Measurements from ENCODE around the gene ENAH.

- TF ChIP-seq TAF1 (IDR thresholded peaks at IDR 0.05; ENCODE audit: borderline replicate concordance, insufficient read depth, low read length) (no peak), POLR2AphosphoS5 (IDR thresholded peaks at IDR 0.05; ENCODE audit: low read depth, low read length) (no peak)
These were observed 205.3 kb downstream of the ENAH start for GRCh38 chr1:225447650-225448089.
